IMR-90 (cell line): Measurements from ENCODE around the gene EYS. TPM values are rescaled to one million over a fixed set of nuclear protein-coding genes. Genes with fewer than 3 reads are reported as not detected.

ENCODE experiments used
- ATAC-seq: fragments of 200-7000 bp; cut with Tn5 transposase; 2 replicates; pipeline ENCODE4 v1.9.1; 2020; ENCODE audit warnings: low read depth, mild to moderate bottlenecking, moderate library complexity
- BruUV-seq: library from RNA; stranded (reverse); fragments of 400-500 nt; replicated peaks from 2 replicates; lab custom pipeline; 2021; lab: Mats Ljungman, UMichigan
- CTCF ChIA-PET: fragments of 300-600 bp; formaldehyde crosslinking; extraction: SDS; loops from one replicate; lab custom pipeline; 2021; ENCODE audit warnings: antibody characterized with exemption; lab: Yijun Ruan, JAX
- POLR2A ChIA-PET: fragments of 300-600 bp; sonication (Branson Sonifier 250); formaldehyde crosslinking; loops from one replicate; lab custom pipeline; 2022; ENCODE audit warnings: antibody characterized with exemption; ENCODE audit not compliant: unreplicated experiment; lab: Charles Lee
- DNase-seq: peaks from one replicate; pipeline ENCODE4 v3.0.0; 2013
- H2AFZ ChIP-seq: replicated peaks from 2 replicates; pipeline ENCODE3; 2013; ENCODE audit warnings: low read length, mild to moderate bottlenecking; ENCODE audit not compliant: poor library complexity
- H2AK5ac ChIP-seq: 2 replicates; pipeline ENCODE4 v1.6.1; 2013; ENCODE audit warnings: low read depth, low read length, inconsistent platforms
- H2AK9ac ChIP-seq: replicated peaks from 2 replicates; pipeline ENCODE3; 2013; ENCODE audit warnings: mild to moderate bottlenecking, low read depth, low read length, moderate library complexity; ENCODE audit not compliant: poor library complexity
- H2BK120ac ChIP-seq: 2 replicates; pipeline ENCODE4 v1.6.1; 2013; ENCODE audit warnings: low read depth, low read length, inconsistent platforms
- H2BK15ac ChIP-seq: 3 replicates; pipeline ENCODE4 v1.6.1; 2013; ENCODE audit warnings: low read depth, low read length, inconsistent platforms
- H2BK20ac ChIP-seq: 2 replicates; pipeline ENCODE4 v1.6.1; 2013; ENCODE audit warnings: low read depth, mild to moderate bottlenecking, inconsistent platforms, low read length, moderate library complexity
- H2BK5ac ChIP-seq: 2 replicates; pipeline ENCODE4 v1.6.1; 2013; ENCODE audit warnings: mild to moderate bottlenecking, low read depth, low read length, inconsistent platforms; ENCODE audit not compliant: poor library complexity, severe bottlenecking
- H3K14ac ChIP-seq: replicated peaks from 2 replicates; pipeline ENCODE4 v1.6.1; 2013; ENCODE audit warnings: low read depth, low read length, inconsistent platforms
- H3K18ac ChIP-seq: 2 replicates; pipeline ENCODE4 v1.6.1; 2013; ENCODE audit warnings: low read depth, low read length, control low read depth
- H3K23ac ChIP-seq: 2 replicates; pipeline ENCODE4 v1.6.1; 2013; ENCODE audit warnings: low read depth, low read length, inconsistent platforms
- H3K27ac ChIP-seq: 2 replicates; pipeline ENCODE4 v1.5.1; 2013; ENCODE audit warnings: mild to moderate bottlenecking, control low read depth, low read length; ENCODE audit not compliant: insufficient read depth
- H3K27me3 ChIP-seq: 2 replicates; pipeline ENCODE4 v1.6.1; 2013; ENCODE audit warnings: low read length; ENCODE audit not compliant: control insufficient read depth, insufficient read depth
- H3K36me3 ChIP-seq: 2 replicates; pipeline ENCODE4 v1.6.1; 2013; ENCODE audit warnings: low read length, mixed read lengths; ENCODE audit not compliant: control insufficient read depth, insufficient read depth
- H3K4ac ChIP-seq: 2 replicates; pipeline ENCODE4 v1.6.1; 2013; ENCODE audit warnings: low read depth, low read length, inconsistent platforms
- H3K4me1 ChIP-seq: 2 replicates; pipeline ENCODE4 v1.6.1; 2013; ENCODE audit warnings: low read length, mixed read lengths; ENCODE audit not compliant: control insufficient read depth, insufficient read depth
- H3K4me2 ChIP-seq: 2 replicates; pipeline ENCODE4 v1.6.1; 2013; ENCODE audit warnings: low read depth, mild to moderate bottlenecking, control low read depth, low read length, moderate library complexity
- H3K4me3 ChIP-seq: 2 replicates; pipeline ENCODE4 v1.5.1; 2013; ENCODE audit warnings: low read depth, mild to moderate bottlenecking, control low read depth, low read length, moderate library complexity; ENCODE audit not compliant: insufficient read depth
- H3K56ac ChIP-seq: 2 replicates; pipeline ENCODE4 v1.6.1; 2013; ENCODE audit warnings: low read length, inconsistent platforms; ENCODE audit not compliant: insufficient read depth; ENCODE audit errors: extremely low read depth
- H3K79me1 ChIP-seq, 2 experiments: 2 replicates each; pipeline ENCODE4 v1.6.1; 2013; ENCODE audit warnings: low read length in 2 of 2, inconsistent platforms in 1 of 2, low read depth in 1 of 2
- H3K9ac ChIP-seq: 2 replicates; pipeline ENCODE4 v1.6.1; 2013; ENCODE audit warnings: low read depth, low read length, control low read depth
- H3K9me1 ChIP-seq: 2 replicates; pipeline ENCODE4 v1.6.1; 2013; ENCODE audit warnings: low read length, inconsistent platforms; ENCODE audit not compliant: insufficient read depth
- H3K9me3 ChIP-seq: 2 replicates; pipeline ENCODE4 v1.6.1; 2013; ENCODE audit warnings: low read length; ENCODE audit not compliant: control insufficient read depth, insufficient read depth
- H4K20me1 ChIP-seq: 2 replicates; pipeline ENCODE4 v1.6.1; 2013; ENCODE audit warnings: low read length, inconsistent platforms; ENCODE audit not compliant: insufficient read depth
- H4K5ac ChIP-seq: 2 replicates; pipeline ENCODE4 v1.6.1; 2013; ENCODE audit warnings: mild to moderate bottlenecking, low read depth, low read length, control low read depth
- H4K8ac ChIP-seq, 2 experiments: 2 replicates each; pipeline ENCODE4 v1.6.1; 2013; ENCODE audit warnings: low read depth in 2 of 2, low read length in 2 of 2, control low read depth in 1 of 2, inconsistent platforms in 1 of 2
- H4K91ac ChIP-seq: 2 replicates; pipeline ENCODE4 v1.6.1; 2013; ENCODE audit warnings: low read depth, low read length, inconsistent platforms; ENCODE audit not compliant: insufficient read depth
- BHLHE40 ChIP-seq: fragments of 150-350 bp; IDR thresholded peaks from 2 replicates; pipeline ENCODE4 v1.6.1; 2016; ENCODE audit warnings: mild to moderate bottlenecking, low read depth, low read length
- CEBPB ChIP-seq: IDR thresholded peaks from 2 replicates; pipeline ENCODE4 v1.6.1; 2012; ENCODE audit warnings: low read depth, low read length, improper control_type of control experiment
- CHD1 ChIP-seq: IDR thresholded peaks from 2 replicates; pipeline ENCODE4 v1.6.1; 2012; ENCODE audit warnings: low read depth, low read length, improper control_type of control experiment
- FOS ChIP-seq: fragments of 150-350 bp; IDR thresholded peaks from 2 replicates; pipeline ENCODE4 v1.6.1; 2016; ENCODE audit warnings: low read depth, low read length
- MAZ ChIP-seq: IDR thresholded peaks from 2 replicates; pipeline ENCODE4 v1.6.1; 2012; ENCODE audit warnings: low read depth, mild to moderate bottlenecking, low read length, improper control_type of control experiment, moderate library complexity, borderline replicate concordance
- NFE2L2 ChIP-seq: fragments of 150-350 bp; IDR thresholded peaks from 2 replicates; pipeline ENCODE4 v1.6.1; 2016; ENCODE audit warnings: low read depth, mild to moderate bottlenecking, low read length
- POLR2A ChIP-seq: IDR thresholded peaks from 2 replicates; pipeline ENCODE4 v1.6.1; 2012; ENCODE audit warnings: mild to moderate bottlenecking, low read depth, low read length
- RAD21 ChIP-seq: IDR thresholded peaks from 2 replicates; pipeline ENCODE4 v1.6.1; 2012; ENCODE audit warnings: low read length, improper control_type of control experiment
- RCOR1 ChIP-seq: IDR thresholded peaks from 2 replicates; pipeline ENCODE4 v1.6.1; 2012; ENCODE audit warnings: mild to moderate bottlenecking, low read length, improper control_type of control experiment; ENCODE audit not compliant: insufficient replicate concordance
- RFX5 ChIP-seq: IDR thresholded peaks from 2 replicates; pipeline ENCODE4 v1.8.0; 2012; ENCODE audit warnings: low read depth, mild to moderate bottlenecking, low read length, moderate library complexity
- SMC3 ChIP-seq: fragments of 150-350 bp; IDR thresholded peaks from 2 replicates; pipeline ENCODE4 v1.6.1; 2016; ENCODE audit warnings: low read depth, mild to moderate bottlenecking, antibody characterized with exemption, low read length, moderate library complexity
- WGBS, 2 experiments: methylation state at CpG; one replicate each; pipeline versions ENCODE4 v1.1.5 to v1.1.7; 2013; ENCODE audit warnings: missing lambda C conversion rate in 2 of 2; ENCODE audit not compliant: insufficient read length in 1 of 2; ENCODE audit errors: extremely low coverage in 2 of 2; 5-methylcytosine and 5-hydroxymethylcytosine counted together
- dilution Hi-C: fragments of 300-500 bp; cut with HindIII; formaldehyde crosslinking; loops from one replicate; pipeline ENCODE4 v1.14.3; 2018; ENCODE audit warnings: low sequenced_read_pairs; ENCODE audit not compliant: unreplicated experiment
- in situ Hi-C: fragments of 300-500 bp; cut with MboI; formaldehyde crosslinking; loops from 3 replicates; pipeline ENCODE4 v1.14.3; 2019; ENCODE audit warnings: low sequenced_read_pairs, inconsistent platforms, mixed read lengths
- intact Hi-C: fragments of 100-400 bp; cut with micrococcal nuclease; formaldehyde crosslinking; loops from 2 replicates; pipeline ENCODE4 v1.10.0; 2022
- polyA plus RNA-seq, 3 experiments: library from polyadenylated mRNA; depleted of rRNA; stranded (reverse); fragments of >200 nt; gene quantifications; 2 replicates each; pipeline ENCODE4 v1.2.3, GENCODE V29; 2012; ENCODE audit warnings: low replicate concordance in 1 of 3
- total RNA-seq: library from RNA; depleted of rRNA; stranded (reverse); fragments of >200 nt; gene quantifications from 2 replicates; pipeline ENCODE4 v1.2.3, GENCODE V29; 2012
- TF ChIP-seq, protein P1 (sequence below): conservative IDR thresholded peaks from 2 replicates; pipeline ENCODE4 v1.5.1; 2012; ENCODE audit warnings: mild to moderate bottlenecking, low read depth, low read length, improper control_type of control experiment
- TF ChIP-seq, protein P2 (sequence below): fragments of 150-350 bp; IDR thresholded peaks from 2 replicates; pipeline ENCODE4 v1.6.1; 2017; ENCODE audit warnings: mild to moderate bottlenecking, antibody characterized with exemption, low read length, low read depth
- TF ChIP-seq, protein P3 (sequence below): fragments of 150-350 bp; IDR thresholded peaks from 2 replicates; pipeline ENCODE4 v1.6.1; 2016; ENCODE audit warnings: low read depth, mild to moderate bottlenecking, low read length, moderate library complexity, borderline replicate concordance

The EYS gene
- total and polyA plus RNA-seq, 2 of the 4 experiments (the other 2 are of a cell fraction), result under 0.01 TPM; not detected in 1

DNA sequence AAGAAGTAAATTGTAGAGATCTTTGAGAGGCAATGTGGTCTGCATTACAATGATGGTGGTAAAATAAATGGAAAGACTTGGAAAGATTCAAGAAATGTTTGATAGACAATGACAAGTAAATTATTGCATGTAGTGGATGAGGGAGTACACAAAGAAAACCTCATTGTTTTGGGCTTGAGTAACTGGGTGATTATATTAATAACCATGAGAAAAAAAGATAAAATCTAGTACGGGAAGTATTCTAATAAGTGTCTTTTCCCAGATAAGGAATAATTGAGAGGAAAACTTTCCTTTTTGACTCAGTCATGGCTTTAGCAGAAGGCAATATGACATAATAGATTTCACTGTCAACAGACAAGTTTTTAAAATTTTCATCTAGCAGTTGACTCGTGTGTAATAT, 993.0 kb downstream of the EYS start:
- H4K8ac ChIP-seq, result no peak overlapping the region
- H3K4ac ChIP-seq, result no peak overlapping the region
- no peaks in the 10 kb centered on the region for H3K9me1 ChIP-seq
- H4K91ac ChIP-seq, result no peak overlapping the region
- BruUV-seq, result no TSS peak
- dilution Hi-C loops, result no loop called here
- H3K23ac ChIP-seq, result no peak overlapping the region
- WGBS, 2 experiments, result no CpG with 5 or more reads among the region's 2 CpGs
- no peak overlapping the region for H2BK5ac ChIP-seq
- H3K79me1 ChIP-seq, result no peaks in the 10 kb centered on the region
- no peak overlapping the region for H3K18ac ChIP-seq
- no peak overlapping the region for H2AK9ac ChIP-seq
- no peaks in the 10 kb centered on the region for H3K4me1 ChIP-seq
- no peaks in the 10 kb centered on the region for H3K36me3 ChIP-seq
- no peak overlapping the region for H2BK20ac ChIP-seq
- H2BK15ac ChIP-seq, result no peak overlapping the region
- in situ Hi-C loops, result no loop called here
- no peak overlapping the region for H2BK120ac ChIP-seq
- intact Hi-C loops, result no loop called here
- POLR2A ChIA-PET, result no interaction called here
- H3K9ac ChIP-seq, result no peak overlapping the region
- ATAC-seq, result no peak
- no peak overlapping the region for H2AK5ac ChIP-seq
- H3K4me3 ChIP-seq, result no peak overlapping the region
- H3K27me3 ChIP-seq, result no peaks in the 10 kb centered on the region
- TF ChIP-seq FOS (no peak), RFX5 (no peak), POLR2A (no peak), MAZ (no peak), BHLHE40 (no peak), NFE2L2 (no peak), SMC3 (no peak), CEBPB (no peak), CHD1 (no peak), RAD21 (no peak), RCOR1 (no peak)
- TF ChIP-seq, protein P1, sequence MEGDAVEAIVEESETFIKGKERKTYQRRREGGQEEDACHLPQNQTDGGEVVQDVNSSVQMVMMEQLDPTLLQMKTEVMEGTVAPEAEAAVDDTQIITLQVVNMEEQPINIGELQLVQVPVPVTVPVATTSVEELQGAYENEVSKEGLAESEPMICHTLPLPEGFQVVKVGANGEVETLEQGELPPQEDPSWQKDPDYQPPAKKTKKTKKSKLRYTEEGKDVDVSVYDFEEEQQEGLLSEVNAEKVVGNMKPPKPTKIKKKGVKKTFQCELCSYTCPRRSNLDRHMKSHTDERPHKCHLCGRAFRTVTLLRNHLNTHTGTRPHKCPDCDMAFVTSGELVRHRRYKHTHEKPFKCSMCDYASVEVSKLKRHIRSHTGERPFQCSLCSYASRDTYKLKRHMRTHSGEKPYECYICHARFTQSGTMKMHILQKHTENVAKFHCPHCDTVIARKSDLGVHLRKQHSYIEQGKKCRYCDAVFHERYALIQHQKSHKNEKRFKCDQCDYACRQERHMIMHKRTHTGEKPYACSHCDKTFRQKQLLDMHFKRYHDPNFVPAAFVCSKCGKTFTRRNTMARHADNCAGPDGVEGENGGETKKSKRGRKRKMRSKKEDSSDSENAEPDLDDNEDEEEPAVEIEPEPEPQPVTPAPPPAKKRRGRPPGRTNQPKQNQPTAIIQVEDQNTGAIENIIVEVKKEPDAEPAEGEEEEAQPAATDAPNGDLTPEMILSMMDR, result no peak
- TF ChIP-seq, protein P2, sequence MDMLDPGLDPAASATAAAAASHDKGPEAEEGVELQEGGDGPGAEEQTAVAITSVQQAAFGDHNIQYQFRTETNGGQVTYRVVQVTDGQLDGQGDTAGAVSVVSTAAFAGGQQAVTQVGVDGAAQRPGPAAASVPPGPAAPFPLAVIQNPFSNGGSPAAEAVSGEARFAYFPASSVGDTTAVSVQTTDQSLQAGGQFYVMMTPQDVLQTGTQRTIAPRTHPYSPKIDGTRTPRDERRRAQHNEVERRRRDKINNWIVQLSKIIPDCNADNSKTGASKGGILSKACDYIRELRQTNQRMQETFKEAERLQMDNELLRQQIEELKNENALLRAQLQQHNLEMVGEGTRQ, result no peak
- TF ChIP-seq, protein P3, sequence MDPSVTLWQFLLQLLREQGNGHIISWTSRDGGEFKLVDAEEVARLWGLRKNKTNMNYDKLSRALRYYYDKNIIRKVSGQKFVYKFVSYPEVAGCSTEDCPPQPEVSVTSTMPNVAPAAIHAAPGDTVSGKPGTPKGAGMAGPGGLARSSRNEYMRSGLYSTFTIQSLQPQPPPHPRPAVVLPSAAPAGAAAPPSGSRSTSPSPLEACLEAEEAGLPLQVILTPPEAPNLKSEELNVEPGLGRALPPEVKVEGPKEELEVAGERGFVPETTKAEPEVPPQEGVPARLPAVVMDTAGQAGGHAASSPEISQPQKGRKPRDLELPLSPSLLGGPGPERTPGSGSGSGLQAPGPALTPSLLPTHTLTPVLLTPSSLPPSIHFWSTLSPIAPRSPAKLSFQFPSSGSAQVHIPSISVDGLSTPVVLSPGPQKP, result no peak
- no peak overlapping the region for H3K27ac ChIP-seq
- DNase-seq, result no peak
- no peaks in the 10 kb centered on the region for H3K9me3 ChIP-seq
- no peak overlapping the region for H2AFZ ChIP-seq
- H4K20me1 ChIP-seq, result no peaks in the 10 kb centered on the region
- no peak overlapping the region for H3K56ac ChIP-seq
- no peak overlapping the region for H3K14ac ChIP-seq
- H4K5ac ChIP-seq, result no peak overlapping the region
- CTCF ChIA-PET, result no interaction called here
- H3K4me2 ChIP-seq, result no peak overlapping the region
